ENCODE data around the gene RPL37A. TPM values are rescaled to one million over a fixed set of nuclear protein-coding genes. Genes with fewer than 3 reads are reported as not detected.

RPL37A gene
- total RNA-seq, 4 donors from 2014 or later = 1,065 to 1,506 (median 1,390) TPM

DNA sequence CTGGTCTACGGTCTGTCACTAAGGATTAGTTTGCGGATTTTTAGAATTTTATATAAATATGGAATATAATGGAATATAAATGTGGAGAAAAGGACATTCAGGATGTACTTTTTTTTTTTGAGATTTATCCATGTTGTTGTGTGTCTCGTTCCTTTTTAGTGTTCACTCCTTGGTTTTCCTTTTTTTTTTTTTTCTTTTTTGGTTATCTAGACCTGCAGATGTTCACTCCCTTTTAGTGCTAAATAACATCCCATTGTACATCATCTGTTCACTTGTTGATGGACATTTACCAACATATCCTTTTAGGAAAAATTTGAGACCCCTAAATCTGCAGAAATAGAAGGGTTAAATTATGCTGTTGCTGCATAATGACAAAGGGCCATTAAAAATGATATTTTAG, 25.5 kb upstream of the RPL37A start:
- Histone ChIP-seq H3K4me3 (no peak overlapping the region), H3K9me3 (no peaks in the 10 kb centered on the region), H3K36me3 (peaks cover 3 to 47% of the 10 kb centered on the region in 2 donors), H3K27me3 (no peaks in the 10 kb centered on the region), H3K27ac (no peak overlapping the region), H3K4me1 (no peaks in the 10 kb centered on the region)
- TF ChIP-seq CTCF (IDR thresholded peaks at IDR 0.05 in 4 of 5, conservative IDR thresholded peaks at IDR 0.05 in 1 of 5) (no peak), POLR2A (IDR thresholded peaks at IDR 0.05) (no peak)
- intact Hi-C loops (cut with DNase I; ENCODE audit: low total_unique reads) = no loop called here
- ATAC-seq (no peak), DNase-seq (no peak)
- in situ Hi-C loops (cut with MboI; ENCODE audit: low sequenced_read_pairs in 4 of 4) = no loop called here

DNA sequence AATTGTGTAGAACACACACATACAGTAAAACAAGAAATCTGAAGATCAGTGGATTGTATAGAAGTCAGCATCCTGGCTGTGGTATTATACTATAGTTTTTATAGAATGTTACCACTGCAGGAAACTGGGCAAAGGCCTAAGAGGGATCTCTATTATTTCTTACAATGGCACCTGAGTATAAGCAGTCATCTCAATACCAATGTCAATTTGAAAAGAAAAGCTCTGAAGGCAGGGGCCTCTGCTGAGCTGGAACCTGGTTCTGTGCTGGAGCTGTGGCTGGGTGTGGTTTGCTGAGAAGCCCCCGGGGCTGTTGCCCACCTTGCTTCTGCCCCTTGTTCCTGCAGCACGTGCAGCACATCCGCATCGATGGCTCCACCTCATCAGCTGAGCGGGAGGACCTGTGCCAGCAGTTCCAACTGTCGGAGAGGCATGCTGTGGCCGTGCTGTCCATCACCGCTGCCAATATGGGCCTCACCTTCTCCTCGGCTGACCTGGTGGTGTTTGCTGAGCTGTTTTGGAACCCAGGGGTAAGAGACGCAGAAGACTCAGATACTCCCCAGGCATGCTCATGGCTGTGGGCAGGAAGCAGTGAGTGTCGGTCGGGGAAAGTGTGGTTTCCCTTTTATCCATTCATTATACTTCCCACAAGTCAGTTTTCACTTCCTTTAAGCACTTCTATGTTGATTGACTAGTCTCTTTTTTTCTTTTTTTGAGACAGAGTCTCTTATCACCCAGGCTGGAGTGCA, 23.5 kb upstream of the RPL37A start:
- ATAC-seq = no peak
- TF ChIP-seq POLR2A (IDR thresholded peaks at IDR 0.05) (no peak), CTCF (IDR thresholded peaks at IDR 0.05 in 4 of 5, conservative IDR thresholded peaks at IDR 0.05 in 1 of 5) (no peak)
- DNase-seq = no peak
- no peaks in the 10 kb centered on the region for H3K4me1 ChIP-seq
- intact Hi-C loops (cut with DNase I; ENCODE audit: low total_unique reads) (no loop called here), in situ Hi-C loops (cut with MboI; ENCODE audit: low sequenced_read_pairs in 4 of 4) (no loop called here)
- peaks cover 4 to 53% of the 10 kb centered on the region in 2 donors for H3K36me3 ChIP-seq
- H3K27ac ChIP-seq = no peak overlapping the region
- no peak overlapping the region for H3K4me3 ChIP-seq
- H3K27me3 ChIP-seq = no peaks in the 10 kb centered on the region
- H3K9me3 ChIP-seq = no peaks in the 10 kb centered on the region

- intact Hi-C loops (cut with DNase I; ENCODE audit: low total_unique reads) (no loop called here), in situ Hi-C loops (cut with MboI; ENCODE audit: low sequenced_read_pairs in 4 of 4) (no loop called here)
- Histone ChIP-seq H3K9me3 (no peaks in the 10 kb centered on the region), H3K27ac (no peak overlapping the region), H3K4me3 (no peak overlapping the region), H3K36me3 (peaks cover 4 to 49% of the 10 kb centered on the region in 2 donors), H3K4me1 (no peaks in the 10 kb centered on the region), H3K27me3 (no peaks in the 10 kb centered on the region)
- DNase-seq (no peak), ATAC-seq (no peak)
- TF ChIP-seq POLR2A (IDR thresholded peaks at IDR 0.05) = no peak
Observed at GRCh38 chr2:216475767-216476166, 22.9 kb upstream of the RPL37A start.

GRCh38 chr2:216477283-216478035, 21.2 kb upstream of the RPL37A start:
- H3K9me3 ChIP-seq = no peaks in the 10 kb centered on the region
- TF ChIP-seq POLR2A (IDR thresholded peaks at IDR 0.05) (no peak), CTCF (IDR thresholded peaks at IDR 0.05 in 4 of 5, conservative IDR thresholded peaks at IDR 0.05 in 1 of 5) (no peak)
- in situ Hi-C loops (cut with MboI; ENCODE audit: low sequenced_read_pairs in 4 of 4) = no loop called here
- H3K4me3 ChIP-seq = no peak overlapping the region
- DNase-seq = no peak
- no peaks in the 10 kb centered on the region for H3K4me1 ChIP-seq
- H3K27ac ChIP-seq = no peak overlapping the region
- intact Hi-C loops (cut with DNase I; ENCODE audit: low total_unique reads) = no loop called here
- no peaks in the 10 kb centered on the region for H3K27me3 ChIP-seq
- no peak for ATAC-seq
- H3K36me3 ChIP-seq = peaks cover 4 to 44% of the 10 kb centered on the region in 2 donors

- H3K27me3 ChIP-seq = no peaks in the 10 kb centered on the region
- in situ Hi-C loops (cut with MboI; ENCODE audit: low sequenced_read_pairs in 4 of 4) = no loop called here
- TF ChIP-seq POLR2A (IDR thresholded peaks at IDR 0.05) = no peak
- no peak for TF ChIP-seq CTCF (IDR thresholded peaks at IDR 0.05 in 4 of 5, conservative IDR thresholded peaks at IDR 0.05 in 1 of 5)
- H3K9me3 ChIP-seq = no peaks in the 10 kb centered on the region
- no peak for DNase-seq
- ATAC-seq = no peak
- intact Hi-C loops (cut with DNase I; ENCODE audit: low total_unique reads) = no loop called here
- no peak overlapping the region for H3K4me3 ChIP-seq
- H3K27ac ChIP-seq = no peak overlapping the region
- H3K4me1 ChIP-seq = no peaks in the 10 kb centered on the region
- H3K36me3 ChIP-seq = peaks cover 4 to 50% of the 10 kb centered on the region in 2 donors
Observed at GRCh38 chr2:216478151-216478550, 20.5 kb upstream of the RPL37A start.
